KOPT-K1 (cell line): ENCODE measurements around the gene CLSTN2.

Source experiments
- H3K27ac ChIP-seq: fragments of 200-600 bp; sonication (generic); 2 replicates; pipeline ENCODE4 v1.5.1; 2016; ENCODE audit warnings: antibody characterized with exemption, mild to moderate bottlenecking, low read depth, low read length; ENCODE audit not compliant: poor library complexity, severe bottlenecking
- H3K36me3 ChIP-seq: fragments of 200-600 bp; sonication (generic); 2 replicates; pipeline ENCODE4 v1.5.1; 2017; ENCODE audit warnings: antibody characterized with exemption, mild to moderate bottlenecking, low read length, moderate library complexity; ENCODE audit not compliant: insufficient read depth
- H3K9me3 ChIP-seq: fragments of 200-600 bp; sonication (generic); 2 replicates; pipeline ENCODE4 v1.5.1; 2017; ENCODE audit warnings: antibody characterized with exemption, low read length, mild to moderate bottlenecking; ENCODE audit not compliant: insufficient read depth, poor library complexity, severe bottlenecking

CLSTN2 gene

DNA sequence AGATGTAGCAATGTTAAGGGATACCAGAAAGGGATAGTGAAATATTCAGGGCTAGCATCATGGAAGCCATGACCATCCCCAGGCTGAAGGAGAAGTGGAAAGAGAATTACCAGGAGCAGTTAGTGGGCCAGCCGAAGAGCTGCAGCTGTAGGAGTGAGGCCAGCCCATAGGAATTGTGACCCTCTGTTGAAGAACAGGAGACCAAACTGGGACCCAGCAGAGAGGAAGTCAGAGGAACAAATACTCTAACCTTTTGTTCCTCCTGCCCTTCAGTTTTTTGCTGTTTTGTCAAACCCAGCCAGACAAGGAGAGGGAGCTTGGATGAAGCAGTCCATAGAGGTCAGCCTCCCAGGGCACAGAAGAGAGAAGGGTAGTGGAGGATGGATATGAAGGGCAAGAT, 115.4 kb downstream of the CLSTN2 start:
- Histone ChIP-seq H3K27ac (no peak overlapping the region), H3K36me3 (no peaks in the 10 kb centered on the region)

GRCh38 chr3:140051019-140051957, 116.3 kb downstream of the CLSTN2 start:
- Histone ChIP-seq H3K36me3 (no peaks in the 10 kb centered on the region), H3K9me3 (no peaks in the 10 kb centered on the region), H3K27ac (no peak overlapping the region)

More for the DNA sequence above, 115.4 kb downstream of the CLSTN2 start:
- no peaks in the 10 kb centered on the region for H3K9me3 ChIP-seq

- Histone ChIP-seq H3K36me3 (no peaks in the 10 kb centered on the region), H3K27ac (no peak overlapping the region)
Observed at GRCh38 chr3:140052771-140053702, 118.1 kb downstream of the CLSTN2 start.

GRCh38 chr3:140053794-140054193, 118.8 kb downstream of the CLSTN2 start:
- Histone ChIP-seq H3K9me3 (no peaks in the 10 kb centered on the region), H3K36me3 (no peaks in the 10 kb centered on the region), H3K27ac (no peak overlapping the region)

More at GRCh38 chr3:140052771-140053702, 118.1 kb downstream of the CLSTN2 start:
- no peaks in the 10 kb centered on the region for H3K9me3 ChIP-seq

DNA sequence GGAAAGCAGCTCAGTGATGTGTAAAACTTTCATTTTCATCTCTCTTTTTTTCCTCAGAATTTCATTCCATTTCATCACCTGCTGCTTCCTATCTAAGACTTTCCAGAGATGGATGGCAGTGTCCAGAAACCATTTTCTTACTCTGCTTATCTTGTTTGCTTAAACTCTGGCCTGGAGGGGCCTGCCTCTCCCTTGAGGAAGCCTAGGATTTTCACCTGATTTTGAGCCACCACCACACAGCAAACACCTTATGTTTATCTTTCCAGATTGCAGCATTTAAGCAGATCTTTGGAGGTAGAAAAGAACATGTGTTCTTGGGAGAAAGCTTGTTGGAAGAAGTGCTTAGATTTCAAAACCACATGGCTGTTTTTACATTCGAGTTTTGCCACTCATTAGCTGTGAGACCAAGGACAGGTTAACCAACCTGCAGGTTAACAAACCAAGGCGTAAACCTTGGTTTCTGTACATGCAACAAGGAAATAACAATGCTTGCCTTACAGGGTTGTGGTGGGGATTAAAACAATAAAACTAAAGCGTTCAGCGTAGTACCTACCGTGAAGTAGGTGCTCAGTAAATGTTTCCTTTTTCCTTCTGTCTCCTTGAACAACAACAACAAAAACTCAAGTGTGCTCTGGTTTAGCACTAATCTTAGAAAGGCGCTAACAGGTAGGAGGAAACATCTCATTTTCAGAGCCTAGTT, 120.3 kb downstream of the CLSTN2 start:
- Histone ChIP-seq H3K9me3 (no peaks in the 10 kb centered on the region), H3K36me3 (no peaks in the 10 kb centered on the region), H3K27ac (no peak overlapping the region)

- H3K36me3 ChIP-seq = no peaks in the 10 kb centered on the region
- H3K9me3 ChIP-seq = no peaks in the 10 kb centered on the region
- no peak overlapping the region for H3K27ac ChIP-seq
Observed at GRCh38 chr3:140056047-140056446, 121.1 kb downstream of the CLSTN2 start.

DNA sequence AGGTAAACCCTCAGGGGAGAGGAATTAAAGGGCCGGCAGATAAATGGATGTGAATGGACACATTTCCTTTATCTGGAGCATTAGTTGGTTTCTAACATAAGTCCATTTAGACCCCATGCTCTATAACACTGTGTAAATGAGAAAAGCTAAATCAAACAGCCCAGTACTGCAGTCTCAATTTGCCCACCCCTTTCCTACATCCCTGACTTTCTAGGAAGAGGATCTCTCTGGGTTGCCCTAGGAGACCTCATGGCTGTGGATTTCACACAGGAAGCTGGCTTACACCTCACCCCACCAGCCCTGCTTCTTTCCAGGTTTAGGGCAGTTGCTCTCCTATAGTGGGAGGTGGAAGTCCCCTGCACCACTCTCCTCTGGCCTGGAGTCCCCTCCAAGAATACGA, 126.2 kb downstream of the CLSTN2 start:
- Histone ChIP-seq H3K36me3 (no peaks in the 10 kb centered on the region), H3K27ac (no peak overlapping the region), H3K9me3 (no peaks in the 10 kb centered on the region)

DNA sequence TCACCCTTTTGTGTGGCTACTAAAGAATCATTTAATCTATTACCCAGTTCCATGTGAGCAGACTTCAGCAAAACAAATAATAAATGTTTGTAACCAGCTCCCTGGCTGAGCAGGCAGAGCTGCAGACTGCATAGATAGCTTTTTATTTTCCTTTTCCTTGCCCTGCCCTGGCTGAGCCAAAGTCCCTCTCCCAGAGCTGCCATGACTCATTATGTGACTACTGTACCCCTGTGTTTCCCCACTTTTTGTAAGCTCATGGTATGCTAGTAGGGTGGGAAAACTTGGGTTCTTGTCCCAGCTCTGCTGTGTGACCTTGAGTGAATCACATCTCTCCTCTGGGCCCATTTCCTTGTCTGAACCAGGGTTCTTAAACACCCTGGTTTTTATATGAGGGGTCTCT, 127.5 kb downstream of the CLSTN2 start:
- Histone ChIP-seq H3K27ac (no peak overlapping the region), H3K9me3 (no peaks in the 10 kb centered on the region), H3K36me3 (no peaks in the 10 kb centered on the region)

DNA sequence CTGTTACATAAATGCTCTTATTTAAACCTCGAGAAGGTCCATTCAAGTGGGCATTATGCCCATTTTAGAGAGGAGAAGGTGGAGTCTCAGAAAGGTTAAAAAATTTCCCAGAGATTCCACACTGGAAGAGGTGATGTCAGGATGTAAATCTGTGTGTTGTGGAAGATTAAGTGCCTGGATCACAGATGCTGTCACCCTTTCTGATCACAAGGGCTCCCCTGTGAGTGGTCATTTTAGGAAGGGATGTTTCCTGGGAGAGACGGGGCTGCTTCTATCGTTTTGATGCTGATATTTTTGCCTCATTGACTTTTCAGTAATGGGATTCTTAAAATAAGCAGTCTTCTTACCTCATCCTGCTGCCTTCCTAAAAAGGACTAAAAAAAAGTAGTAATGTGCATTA, 132.5 kb downstream of the CLSTN2 start:
- H3K27ac ChIP-seq = no peak overlapping the region
- no peaks in the 10 kb centered on the region for H3K9me3 ChIP-seq
- no peaks in the 10 kb centered on the region for H3K36me3 ChIP-seq

GRCh38 chr3:140068494-140069017, 133.6 kb downstream of the CLSTN2 start:
- H3K36me3 ChIP-seq = no peaks in the 10 kb centered on the region
- H3K9me3 ChIP-seq = no peaks in the 10 kb centered on the region
- no peak overlapping the region for H3K27ac ChIP-seq

- Histone ChIP-seq H3K36me3 (no peaks in the 10 kb centered on the region), H3K9me3 (no peaks in the 10 kb centered on the region), H3K27ac (no peak overlapping the region)
Observed at GRCh38 chr3:140073278-140074045, 138.5 kb downstream of the CLSTN2 start.

- Histone ChIP-seq H3K36me3 (no peaks in the 10 kb centered on the region), H3K9me3 (no peaks in the 10 kb centered on the region), H3K27ac (no peak overlapping the region)
Observed at GRCh38 chr3:140076552-140076951, 141.6 kb downstream of the CLSTN2 start.

GRCh38 chr3:140077406-140077805, 142.4 kb downstream of the CLSTN2 start:
- Histone ChIP-seq H3K27ac (no peak overlapping the region), H3K36me3 (no peaks in the 10 kb centered on the region), H3K9me3 (no peaks in the 10 kb centered on the region)

GRCh38 chr3:140078343-140078742, 143.4 kb downstream of the CLSTN2 start:
- no peaks in the 10 kb centered on the region for H3K9me3 ChIP-seq
- H3K27ac ChIP-seq = no peak overlapping the region
- H3K36me3 ChIP-seq = no peaks in the 10 kb centered on the region
